ENCODE results near the gene SAP30L.

Gene SAP30L

DNA sequence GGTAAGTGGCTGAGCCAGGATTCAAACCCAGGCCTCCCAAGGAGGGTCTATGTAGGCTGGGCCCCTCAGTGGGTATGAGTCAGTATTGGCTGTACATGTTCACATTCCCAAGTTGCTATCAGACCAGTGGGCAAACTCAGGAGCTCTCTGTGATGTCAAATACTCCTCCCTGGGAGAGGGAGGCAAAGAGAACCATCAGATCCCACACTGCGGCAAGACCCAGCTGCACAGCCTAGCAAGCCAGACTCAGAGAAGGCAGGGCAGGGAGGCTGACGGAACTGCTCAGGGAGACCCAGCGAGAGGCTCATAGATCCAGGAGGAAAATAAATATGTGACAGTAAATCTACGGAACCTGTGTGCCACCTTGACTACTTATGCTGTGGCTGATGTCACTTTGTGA, 42.6 kb upstream of the SAP30L start:
- no peak for TF ChIP-seq CTCF (IDR thresholded peaks at IDR 0.05; ENCODE audit: low read depth, low read length)
- DNase-seq (ENCODE audit: extremely low read depth, low read depth) = no peak

DNA sequence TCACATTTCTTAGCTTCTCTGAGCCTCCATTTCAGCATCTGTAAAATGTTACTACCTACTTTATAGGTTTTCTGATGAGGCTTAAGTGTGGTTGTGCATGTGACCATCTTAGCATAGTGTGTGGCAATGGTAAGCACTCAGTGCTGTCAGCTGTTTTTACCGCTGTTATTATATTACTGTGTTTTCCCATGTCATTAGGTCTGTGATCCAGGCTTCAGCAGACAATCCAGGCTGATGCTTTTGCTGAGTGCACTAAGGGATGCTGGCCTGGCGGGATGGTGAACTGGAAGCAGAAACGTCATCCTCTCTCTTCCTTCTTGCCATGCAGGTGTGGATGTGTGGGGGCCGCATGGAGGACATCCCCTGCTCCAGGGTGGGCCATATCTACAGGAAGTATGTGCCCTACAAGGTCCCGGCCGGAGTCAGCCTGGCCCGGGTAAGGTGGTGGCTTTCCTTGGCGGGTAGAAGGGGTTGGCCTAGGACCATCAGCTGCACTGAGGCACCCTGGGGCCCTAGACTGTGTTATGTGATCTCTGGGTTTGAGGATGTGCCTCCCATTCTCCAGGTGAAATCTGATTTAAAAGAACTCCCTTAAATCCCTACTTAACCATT, 41.9 kb upstream of the SAP30L start:
- no peak for TF ChIP-seq CTCF (IDR thresholded peaks at IDR 0.05; ENCODE audit: low read depth, low read length)
- no peak for DNase-seq (ENCODE audit: extremely low read depth, low read depth)

GRCh38 chr5:154405078-154405792, 40.6 kb upstream of the SAP30L start:
- TF ChIP-seq CTCF (IDR thresholded peaks at IDR 0.05; ENCODE audit: low read depth, low read length) = peak; percentile 89
- peak; percentile 28 for DNase-seq (ENCODE audit: extremely low read depth, low read depth)

DNA sequence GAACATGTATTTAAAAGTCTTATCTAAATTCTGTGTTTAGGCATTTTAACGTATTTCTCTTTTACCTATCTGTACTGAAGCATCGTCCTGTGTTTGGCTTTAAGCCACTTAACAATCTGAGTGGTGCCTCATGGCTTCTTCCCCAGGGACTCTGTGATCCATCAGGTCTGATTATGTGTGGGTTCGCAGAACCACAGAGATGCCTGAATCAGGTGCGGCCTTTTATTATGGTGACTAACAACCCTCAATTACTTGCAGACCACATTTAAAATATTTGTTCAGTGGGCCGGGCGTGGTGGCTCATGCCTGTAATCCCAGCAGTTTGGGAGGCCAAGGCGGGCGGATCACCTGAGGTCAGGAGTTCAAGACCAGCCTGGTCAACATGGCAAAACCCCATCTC, 39.6 kb upstream of the SAP30L start:
- TF ChIP-seq CTCF (IDR thresholded peaks at IDR 0.05; ENCODE audit: low read depth, low read length) = no peak
- no peak for DNase-seq (ENCODE audit: extremely low read depth, low read depth)

GRCh38 chr5:154406826-154407225, 39.0 kb upstream of the SAP30L start:
- DNase-seq (ENCODE audit: extremely low read depth, low read depth) = no peak

DNA sequence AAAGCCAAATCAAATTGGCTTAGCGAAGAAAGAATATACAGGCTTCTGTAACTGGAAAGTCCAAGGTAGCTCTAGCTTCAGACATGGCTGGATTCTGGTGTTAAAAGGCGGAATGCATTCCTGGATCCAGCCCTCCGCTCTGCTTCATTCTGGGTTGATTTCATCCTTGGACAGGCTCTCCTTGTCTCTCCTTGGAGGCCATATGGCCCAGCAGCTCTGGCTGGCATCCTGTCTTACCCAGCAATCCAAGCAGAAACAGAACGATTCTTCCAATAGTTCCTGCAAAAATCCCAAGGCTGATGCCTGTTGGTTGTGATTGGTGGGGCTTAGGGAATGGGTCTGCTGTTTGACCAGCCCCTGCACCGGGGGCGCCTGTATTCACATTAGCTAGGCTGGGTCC, 37.0 kb upstream of the SAP30L start:
- DNase-seq (ENCODE audit: extremely low read depth, low read depth) = no peak
- TF ChIP-seq CTCF (IDR thresholded peaks at IDR 0.05; ENCODE audit: low read depth, low read length) = no peak

More at GRCh38 chr5:154406826-154407225, 39.0 kb upstream of the SAP30L start:
- no peak for TF ChIP-seq CTCF (IDR thresholded peaks at IDR 0.05; ENCODE audit: low read depth, low read length)

GRCh38 chr5:154409230-154409840, 36.5 kb upstream of the SAP30L start:
- DNase-seq (ENCODE audit: extremely low read depth, low read depth) = no peak
- TF ChIP-seq CTCF (IDR thresholded peaks at IDR 0.05; ENCODE audit: low read depth, low read length) = no peak
